DMS153 treated with DMSO at 0.1 percent for 48 hours (cell line): ENCODE data around the gene TFAP2C.

Source experiments
- DNase-seq: peaks from one replicate; lab custom pipeline; 2025; ENCODE audit not compliant: unreplicated experiment; lab: John Stamatoyannopoulos, UW

The TFAP2C gene

GRCh38 chr20:56628873-56629463 lies at the start of gene TFAP2C:
Gene TFAP2C, plus strand, starts transcription at chr20:56629306. Its CDS starts 239 bp downstream, at chr20:56629545.
- peak; percentile 39 for DNase-seq

GRCh38 chr20:56580226-56580625 lies 48.9 kb upstream of the TFAP2C start:
- no peak for DNase-seq

GRCh38 chr20:56581701-56582100 lies 47.4 kb upstream of the TFAP2C start:
- DNase-seq = no peak

GRCh38 chr20:56582542-56582941 lies 46.6 kb upstream of the TFAP2C start:
- no peak for DNase-seq

GRCh38 chr20:56584916-56585315 lies 44.2 kb upstream of the TFAP2C start:
- DNase-seq = no peak

- no peak for DNase-seq
Measured at GRCh38 chr20:56587307-56588041, 41.6 kb upstream of the TFAP2C start.

GRCh38 chr20:56588996-56589395 lies 40.1 kb upstream of the TFAP2C start:
- DNase-seq = no peak

GRCh38 chr20:56589633-56590032 lies 39.5 kb upstream of the TFAP2C start:
- DNase-seq = no peak

GRCh38 chr20:56590888-56591287 lies 38.2 kb upstream of the TFAP2C start:
- DNase-seq = no peak

GRCh38 chr20:56592211-56592610 lies 36.9 kb upstream of the TFAP2C start:
- DNase-seq = no peak

- no peak for DNase-seq
Measured at GRCh38 chr20:56592817-56593216, 36.3 kb upstream of the TFAP2C start.

- no peak for DNase-seq
Measured at GRCh38 chr20:56595746-56596475, 33.2 kb upstream of the TFAP2C start.

- DNase-seq = no peak
Measured at GRCh38 chr20:56601166-56601565, 27.9 kb upstream of the TFAP2C start.

GRCh38 chr20:56604673-56605072 lies 24.4 kb upstream of the TFAP2C start:
- DNase-seq = no peak

- DNase-seq = no peak
Measured at GRCh38 chr20:56605261-56605996, 23.7 kb upstream of the TFAP2C start.

- DNase-seq = no peak
Measured at GRCh38 chr20:56606174-56606945, 22.7 kb upstream of the TFAP2C start.

- DNase-seq = no peak
Measured at GRCh38 chr20:56607061-56607704, 21.9 kb upstream of the TFAP2C start.

- DNase-seq = no peak
Measured at GRCh38 chr20:56608376-56608775, 20.7 kb upstream of the TFAP2C start.

GRCh38 chr20:56609321-56609720 lies 19.8 kb upstream of the TFAP2C start:
- DNase-seq = no peak

GRCh38 chr20:56610098-56610497 lies 19.0 kb upstream of the TFAP2C start:
- DNase-seq = no peak
